ENCODE data around the gene REEP1.

The REEP1 gene

GRCh38 chr2:86203614-86204013, 133.8 kb downstream of the REEP1 start:
- H3F3A ChIP-seq (ENCODE audit: insufficient read depth, low read length), result no peaks in the 10 kb centered on the region
- H4K20me1 ChIP-seq (ENCODE audit: insufficient read depth, low read length), result 0 out of 2 replicates have a peak, but pooled peaks cover 2% of the 10 kb centered on the region
- no peaks in the 10 kb centered on the region for H3K27me3 ChIP-seq (ENCODE audit: insufficient read depth, low read length)
- no peak overlapping the region for H2AFZ ChIP-seq (ENCODE audit: low read length)
- no peak overlapping the region for H3K9ac ChIP-seq (ENCODE audit: low read length)
- no peak for TF ChIP-seq EZH2 (IDR thresholded peaks at IDR 0.05; ENCODE audit: borderline replicate concordance, low read length)
- TF ChIP-seq, protein P1, sequence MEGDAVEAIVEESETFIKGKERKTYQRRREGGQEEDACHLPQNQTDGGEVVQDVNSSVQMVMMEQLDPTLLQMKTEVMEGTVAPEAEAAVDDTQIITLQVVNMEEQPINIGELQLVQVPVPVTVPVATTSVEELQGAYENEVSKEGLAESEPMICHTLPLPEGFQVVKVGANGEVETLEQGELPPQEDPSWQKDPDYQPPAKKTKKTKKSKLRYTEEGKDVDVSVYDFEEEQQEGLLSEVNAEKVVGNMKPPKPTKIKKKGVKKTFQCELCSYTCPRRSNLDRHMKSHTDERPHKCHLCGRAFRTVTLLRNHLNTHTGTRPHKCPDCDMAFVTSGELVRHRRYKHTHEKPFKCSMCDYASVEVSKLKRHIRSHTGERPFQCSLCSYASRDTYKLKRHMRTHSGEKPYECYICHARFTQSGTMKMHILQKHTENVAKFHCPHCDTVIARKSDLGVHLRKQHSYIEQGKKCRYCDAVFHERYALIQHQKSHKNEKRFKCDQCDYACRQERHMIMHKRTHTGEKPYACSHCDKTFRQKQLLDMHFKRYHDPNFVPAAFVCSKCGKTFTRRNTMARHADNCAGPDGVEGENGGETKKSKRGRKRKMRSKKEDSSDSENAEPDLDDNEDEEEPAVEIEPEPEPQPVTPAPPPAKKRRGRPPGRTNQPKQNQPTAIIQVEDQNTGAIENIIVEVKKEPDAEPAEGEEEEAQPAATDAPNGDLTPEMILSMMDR (IDR thresholded peaks at IDR 0.05; ENCODE audit: low read length), result no peak
- H3K27ac ChIP-seq (ENCODE audit: low read depth, low read length, poor library complexity, severe bottlenecking), result no peak overlapping the region
- no peak overlapping the region for H3K4me3 ChIP-seq (ENCODE audit: low read depth, low read length, poor library complexity, severe bottlenecking)
- H3K4me1 ChIP-seq (ENCODE audit: insufficient read depth, low read length, severe bottlenecking), result peaks cover 47% of the 10 kb centered on the region
- H3K9me2 ChIP-seq (ENCODE audit: low read depth, low read length), result no peaks in the 10 kb centered on the region
- peaks cover 28% of the 10 kb centered on the region for H3K36me3 ChIP-seq (ENCODE audit: insufficient read depth, low read length)
- H3K9me3 ChIP-seq (ENCODE audit: low read length), result no peaks in the 10 kb centered on the region
- peaks cover 50% of the 10 kb centered on the region for H3K79me2 ChIP-seq (ENCODE audit: insufficient read depth, low read length)
- peak overlapping the region; percentile 15; the same call in 1 of the 2 replicates for H3K4me2 ChIP-seq (ENCODE audit: low read length)

DNA sequence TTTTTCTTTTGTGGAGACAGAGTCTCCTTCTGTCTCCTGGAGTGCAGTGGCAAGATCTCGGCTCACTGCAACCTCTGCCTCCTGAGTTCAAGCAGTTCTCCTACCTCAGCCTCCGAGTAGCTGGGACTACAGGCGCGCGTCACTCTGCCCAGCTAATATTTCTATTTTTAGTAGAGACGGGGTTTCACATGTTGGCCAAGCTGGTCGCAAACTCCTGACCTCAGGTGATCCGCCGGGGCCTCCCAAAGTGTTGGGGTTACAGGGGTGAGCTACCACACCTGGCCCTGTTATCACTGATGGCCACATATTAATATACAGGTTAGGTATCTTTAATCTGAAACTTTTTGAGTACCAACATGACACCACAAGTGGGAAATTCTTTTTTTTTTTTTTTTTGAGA, 134.7 kb downstream of the REEP1 start:
- Histone ChIP-seq H3K9ac (ENCODE audit: low read length) (no peak overlapping the region), H3K79me2 (ENCODE audit: insufficient read depth, low read length) (peaks cover 50% of the 10 kb centered on the region), H3K9me2 (ENCODE audit: low read depth, low read length) (no peaks in the 10 kb centered on the region), H3F3A (ENCODE audit: insufficient read depth, low read length) (no peaks in the 10 kb centered on the region), H3K9me3 (ENCODE audit: low read length) (no peaks in the 10 kb centered on the region), H3K27me3 (ENCODE audit: insufficient read depth, low read length) (no peaks in the 10 kb centered on the region), H3K36me3 (ENCODE audit: insufficient read depth, low read length) (peaks cover 18% of the 10 kb centered on the region), H3K4me2 (ENCODE audit: low read length) (peak overlapping the region; percentile 96; the same call in 1 of the 2 replicates), H3K27ac (ENCODE audit: low read depth, low read length, poor library complexity, severe bottlenecking) (no peak overlapping the region), H2AFZ (ENCODE audit: low read length) (no peak overlapping the region), H3K4me1 (ENCODE audit: insufficient read depth, low read length, severe bottlenecking) (peaks cover 48% of the 10 kb centered on the region), H3K4me3 (ENCODE audit: low read depth, low read length, poor library complexity, severe bottlenecking) (no peak overlapping the region), H4K20me1 (ENCODE audit: insufficient read depth, low read length) (0 out of 2 replicates have a peak, but pooled peaks cover 2% of the 10 kb centered on the region)
- TF ChIP-seq, protein P1 (IDR thresholded peaks at IDR 0.05; ENCODE audit: low read length), result no peak
- TF ChIP-seq EZH2 (IDR thresholded peaks at IDR 0.05; ENCODE audit: borderline replicate concordance, low read length), result no peak

- H3F3A ChIP-seq (ENCODE audit: insufficient read depth, low read length), result no peaks in the 10 kb centered on the region
- H3K9ac ChIP-seq (ENCODE audit: low read length), result no peak overlapping the region; the same call in 1 of the 2 replicates
- H2AFZ ChIP-seq (ENCODE audit: low read length), result no peak overlapping the region
- no peak overlapping the region for H3K27ac ChIP-seq (ENCODE audit: low read depth, low read length, poor library complexity, severe bottlenecking)
- no peaks in the 10 kb centered on the region for H3K9me2 ChIP-seq (ENCODE audit: low read depth, low read length)
- H3K79me2 ChIP-seq (ENCODE audit: insufficient read depth, low read length), result peaks cover 50% of the 10 kb centered on the region
- H3K4me3 ChIP-seq (ENCODE audit: low read depth, low read length, poor library complexity, severe bottlenecking), result peak overlapping the region; percentile 4
- 0 out of 2 replicates have a peak, but pooled peaks cover 2% of the 10 kb centered on the region for H4K20me1 ChIP-seq (ENCODE audit: insufficient read depth, low read length)
- peaks cover 48% of the 10 kb centered on the region for H3K4me1 ChIP-seq (ENCODE audit: insufficient read depth, low read length, severe bottlenecking)
- H3K9me3 ChIP-seq (ENCODE audit: low read length), result no peaks in the 10 kb centered on the region
- no peaks in the 10 kb centered on the region for H3K27me3 ChIP-seq (ENCODE audit: insufficient read depth, low read length)
- H3K4me2 ChIP-seq (ENCODE audit: low read length), result peak overlapping the region; percentile 96; the same call in 1 of the 2 replicates
- H3K36me3 ChIP-seq (ENCODE audit: insufficient read depth, low read length), result peaks cover 15% of the 10 kb centered on the region
- no peak for TF ChIP-seq EZH2 (IDR thresholded peaks at IDR 0.05; ENCODE audit: borderline replicate concordance, low read length)
- TF ChIP-seq, protein P1 (IDR thresholded peaks at IDR 0.05; ENCODE audit: low read length), result no peak
These were observed 135.1 kb downstream of the REEP1 start for GRCh38 chr2:86202336-86202692.
